Glomerular endothelial cell (primary cell): ENCODE measurements around the gene MAPT. TPM values are rescaled to one million over a fixed set of nuclear protein-coding genes. Genes with fewer than 3 reads are reported as not detected.

Experiments used
- DNase-seq: peaks from one replicate; pipeline ENCODE4 v3.0.0-alpha.2; 2011; ENCODE audit warnings: low read depth, low spot score; ENCODE audit errors: extremely low read depth
- total RNA-seq: library from RNA; depleted of rRNA; stranded (reverse); fragments of >200 nt; gene quantifications from 2 replicates; pipeline ENCODE4 v1.2.3, GENCODE V29; 2015

Gene MAPT
- total RNA-seq, 1 donor from 2014 or later, result 0.12 TPM

DNA sequence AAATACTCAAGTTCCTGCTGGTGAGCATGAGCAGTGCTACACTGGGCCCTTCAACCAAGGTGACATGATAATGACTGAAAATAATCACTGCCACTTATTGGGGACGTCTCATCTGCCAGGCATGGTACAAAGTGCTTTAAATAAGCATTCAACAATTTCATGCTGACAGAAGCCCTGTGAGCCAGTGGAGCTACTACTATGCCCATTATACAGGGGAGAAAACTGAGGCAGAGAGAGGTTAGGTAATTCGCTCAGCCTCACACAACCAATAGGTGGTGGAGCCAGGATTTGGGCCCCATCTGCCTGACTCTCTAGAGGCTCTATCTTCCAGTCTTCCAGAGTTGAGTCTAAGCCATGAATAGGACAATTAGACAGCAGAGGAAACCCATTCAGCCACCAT lies 74.4 kb downstream of the MAPT start:
- DNase-seq, result no peak

GRCh38 chr17:45969726-45970125 lies 75.4 kb downstream of the MAPT start:
- no peak for DNase-seq

DNA sequence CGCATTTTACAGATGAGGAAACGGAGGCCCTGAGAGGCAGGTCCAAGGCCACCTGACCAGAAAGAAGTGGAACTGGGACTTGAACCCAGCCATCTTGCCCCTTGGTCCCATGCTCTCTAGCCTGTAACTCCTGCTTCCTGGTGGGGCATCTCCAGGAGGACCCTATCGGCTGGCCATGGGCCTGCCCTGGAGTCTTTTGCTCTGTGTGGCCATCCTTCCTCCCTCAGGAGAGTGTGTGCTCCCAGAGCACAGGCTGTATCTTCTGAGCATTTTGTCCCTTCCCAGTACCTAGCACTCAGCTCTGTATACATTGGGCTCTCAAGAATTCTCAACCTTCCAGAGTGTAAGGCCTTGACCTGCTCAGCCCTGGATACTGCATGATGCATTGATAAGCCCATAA lies 76.3 kb downstream of the MAPT start:
- DNase-seq, result no peak

DNA sequence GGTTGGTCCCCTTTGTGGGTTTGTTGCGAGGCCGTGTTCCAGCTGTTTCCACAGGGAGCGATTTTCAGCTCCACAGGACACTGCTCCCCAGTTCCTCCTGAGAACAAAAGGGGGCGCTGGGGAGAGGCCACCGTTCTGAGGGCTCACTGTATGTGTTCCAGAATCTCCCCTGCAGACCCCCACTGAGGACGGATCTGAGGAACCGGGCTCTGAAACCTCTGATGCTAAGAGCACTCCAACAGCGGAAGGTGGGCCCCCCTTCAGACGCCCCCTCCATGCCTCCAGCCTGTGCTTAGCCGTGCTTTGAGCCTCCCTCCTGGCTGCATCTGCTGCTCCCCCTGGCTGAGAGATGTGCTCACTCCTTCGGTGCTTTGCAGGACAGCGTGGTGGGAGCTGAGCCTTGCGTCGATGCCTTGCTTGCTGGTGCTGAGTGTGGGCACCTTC lies 77.4 kb downstream of the MAPT start:
- no peak for DNase-seq

- DNase-seq, result no peak
These were observed 78.2 kb downstream of the MAPT start for GRCh38 chr17:45972531-45972930.

- no peak for DNase-seq
These were observed 78.9 kb downstream of the MAPT start for GRCh38 chr17:45973099-45973780.

- DNase-seq, result no peak
These were observed 79.8 kb downstream of the MAPT start for GRCh38 chr17:45973946-45974859.

GRCh38 chr17:45974916-45975630 lies 80.7 kb downstream of the MAPT start:
- no peak for DNase-seq

DNA sequence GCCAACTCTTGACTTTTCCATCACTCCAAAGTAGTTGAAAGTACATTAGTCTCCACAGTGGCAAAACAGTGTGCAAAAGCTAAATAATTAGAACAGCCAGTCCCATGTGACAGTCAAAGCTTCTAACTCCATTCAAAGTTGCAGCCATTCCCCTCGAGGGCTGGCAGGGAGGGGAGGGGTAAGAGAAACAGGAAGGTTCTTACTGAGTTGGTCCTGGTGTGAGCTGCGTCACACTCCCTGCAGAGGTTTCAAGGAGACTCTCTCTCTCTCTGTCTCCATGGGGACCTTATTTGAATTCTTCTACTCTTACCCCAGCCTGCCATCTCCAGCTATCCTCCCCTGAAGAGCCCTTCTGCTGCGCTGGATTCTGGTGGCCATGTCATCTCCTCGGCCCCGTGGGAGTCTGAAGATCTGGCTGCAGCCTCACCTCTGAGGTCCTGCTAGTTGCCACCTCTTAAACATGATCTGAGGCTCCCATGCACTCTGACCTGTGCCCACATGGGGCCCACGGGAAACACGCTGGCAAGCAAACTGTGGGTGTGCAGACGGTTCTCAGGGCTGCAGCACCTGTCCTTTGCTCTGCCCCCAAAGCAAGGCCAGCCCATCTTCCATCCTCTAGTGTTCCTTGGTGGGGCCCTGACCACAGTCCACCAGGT lies 81.4 kb downstream of the MAPT start:
- no peak for DNase-seq

- DNase-seq, result no peak
These were observed 82.0 kb downstream of the MAPT start for GRCh38 chr17:45976391-45976754.

GRCh38 chr17:45976755-45977505 lies 82.6 kb downstream of the MAPT start:
- no peak for DNase-seq

- DNase-seq, result no peak
These were observed 83.1 kb downstream of the MAPT start for GRCh38 chr17:45977506-45977824.

DNA sequence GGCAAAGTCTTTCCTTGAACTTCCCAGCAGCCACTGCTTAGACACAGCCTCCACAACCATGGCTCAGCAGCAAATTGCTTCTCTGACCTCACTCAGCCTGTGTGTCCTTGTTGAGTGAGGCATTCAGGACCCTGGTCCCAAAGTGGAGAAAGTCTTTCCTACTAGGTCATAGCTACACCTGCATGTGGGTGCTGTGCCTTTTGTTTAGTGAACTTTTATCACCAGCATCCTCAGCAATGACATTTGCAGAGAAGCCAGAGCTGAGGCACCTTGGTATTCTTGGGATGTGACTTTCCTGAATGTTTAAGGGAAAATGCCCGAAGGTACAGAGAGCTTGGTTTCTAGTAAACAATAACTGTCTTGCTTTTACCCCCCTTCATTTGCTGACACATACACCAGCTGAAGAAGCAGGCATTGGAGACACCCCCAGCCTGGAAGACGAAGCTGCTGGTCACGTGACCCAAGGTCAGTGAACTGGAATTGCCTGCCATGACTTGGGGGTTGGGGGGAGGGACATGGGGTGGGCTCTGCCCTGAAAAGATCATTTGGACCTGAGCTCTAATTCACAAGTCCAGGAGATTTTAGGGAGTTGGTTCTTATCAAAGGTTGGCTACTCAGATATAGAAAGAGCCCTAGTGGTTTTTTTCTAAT lies 83.7 kb downstream of the MAPT start:
- DNase-seq, result no peak

DNA sequence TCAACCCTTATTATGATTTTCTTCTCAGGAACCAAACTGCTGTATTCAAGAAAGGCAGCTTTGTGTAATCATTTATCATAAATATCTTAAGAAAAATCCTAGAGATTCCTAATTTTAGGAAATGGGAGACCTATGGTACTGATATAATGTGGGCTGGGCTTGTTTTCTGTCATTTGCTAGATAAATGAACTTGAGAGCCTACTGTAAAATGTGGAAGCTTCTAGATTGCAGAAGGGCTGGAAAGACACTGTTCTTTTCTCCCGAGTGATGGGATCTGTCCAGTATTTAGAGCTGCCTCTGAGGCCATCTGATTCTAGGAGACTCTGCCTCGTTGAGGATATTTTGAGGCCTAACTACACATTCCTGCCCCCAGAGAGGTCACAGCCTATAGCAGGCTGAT lies 84.8 kb downstream of the MAPT start:
- no peak for DNase-seq

DNA sequence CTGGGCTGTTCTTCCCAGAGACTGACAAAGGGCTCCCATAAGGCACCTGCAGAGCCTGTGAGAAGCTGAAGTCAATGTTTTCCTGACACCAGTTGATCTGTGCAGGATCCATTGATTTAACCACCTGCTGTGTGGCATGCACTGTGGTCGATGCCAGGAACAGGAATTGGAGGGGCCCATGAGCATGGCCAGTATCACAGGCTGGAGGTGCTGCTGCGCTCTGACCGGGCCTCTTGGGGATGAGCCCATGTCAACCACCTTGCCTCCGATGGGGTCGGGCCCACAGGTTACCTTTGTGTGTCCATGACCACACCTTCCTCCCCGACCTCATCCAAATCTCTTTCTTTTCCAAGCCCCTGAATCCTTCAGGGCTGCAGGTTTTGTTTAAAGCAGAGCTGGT lies 86.5 kb downstream of the MAPT start:
- no peak for DNase-seq

DNA sequence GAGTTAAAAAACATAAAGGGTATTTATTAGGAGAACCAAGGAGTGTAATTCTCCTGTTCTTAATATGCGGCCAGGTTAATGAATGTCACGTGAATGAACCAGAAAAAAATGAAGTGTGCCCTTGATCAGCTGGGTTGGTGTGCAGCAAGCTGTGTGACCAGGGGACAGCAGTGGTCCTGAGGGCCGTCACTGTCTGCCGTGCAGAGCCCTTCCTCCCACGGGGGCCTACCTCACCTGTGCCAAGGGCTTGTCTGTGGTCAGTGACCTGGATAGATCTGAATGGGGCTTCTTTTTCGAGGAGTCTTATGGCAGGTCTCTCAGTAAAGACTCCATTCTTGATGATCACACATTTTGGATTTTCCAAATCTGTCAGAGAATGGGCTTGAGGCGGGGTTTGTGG lies 87.0 kb downstream of the MAPT start:
- no peak for DNase-seq

- DNase-seq, result no peak
These were observed 88.6 kb downstream of the MAPT start for GRCh38 chr17:45982791-45983613.

DNA sequence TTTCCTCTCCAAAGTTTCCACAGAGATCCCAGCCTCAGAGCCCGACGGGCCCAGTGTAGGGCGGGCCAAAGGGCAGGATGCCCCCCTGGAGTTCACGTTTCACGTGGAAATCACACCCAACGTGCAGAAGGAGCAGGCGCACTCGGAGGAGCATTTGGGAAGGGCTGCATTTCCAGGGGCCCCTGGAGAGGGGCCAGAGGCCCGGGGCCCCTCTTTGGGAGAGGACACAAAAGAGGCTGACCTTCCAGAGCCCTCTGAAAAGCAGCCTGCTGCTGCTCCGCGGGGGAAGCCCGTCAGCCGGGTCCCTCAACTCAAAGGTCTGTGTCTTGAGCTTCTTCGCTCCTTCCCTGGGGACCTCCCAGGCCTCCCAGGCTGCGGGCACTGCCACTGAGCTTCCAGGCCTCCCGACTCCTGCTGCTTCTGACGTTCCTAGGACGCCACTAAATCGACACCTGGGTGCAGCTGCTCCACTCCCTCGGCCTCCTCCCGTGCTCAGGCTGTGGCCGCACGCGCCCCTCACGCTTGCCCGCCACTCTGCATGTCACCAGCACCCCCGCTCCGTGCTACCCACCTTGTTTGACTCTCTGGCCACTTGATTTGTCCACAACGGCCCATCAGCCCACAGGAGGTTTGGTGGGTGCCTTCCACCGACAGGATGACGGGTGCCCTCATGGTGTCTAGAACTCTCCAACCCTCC lies 89.4 kb downstream of the MAPT start:
- DNase-seq, result no peak
